Fibroblast of lung (primary cell): Measurements from ENCODE around the gene CPEB2.

ENCODE experiments used
- CTCF ChIP-seq, 2 donors: IDR thresholded peaks in 1 of 2; conservative IDR thresholded peaks in 1 of 2; 1 replicate in 1 of 2; 2 replicates in 1 of 2; pipeline ENCODE4 v1.5.1; 2011 to 2012; ENCODE audit warnings: low read length in 2 of 2, control low read depth in 1 of 2, inconsistent platforms in 1 of 2, low read depth in 1 of 2, mild to moderate bottlenecking in 1 of 2
- EZH2 ChIP-seq: IDR thresholded peaks from 2 replicates; pipeline ENCODE4 v1.5.1; 2012; ENCODE audit warnings: low read length, control low read depth, mild to moderate bottlenecking; ENCODE audit errors: missing control alignments

- no peak for TF ChIP-seq EZH2
- no peak for TF ChIP-seq CTCF (conservative IDR thresholded peaks at IDR 0.05 in 1 of 2, IDR thresholded peaks at IDR 0.05 in 1 of 2; ENCODE audit: low read depth in 1 of 2, low read length in 2 of 2)
Observed at GRCh38 chr4:15100994-15101695, 98.9 kb downstream of the CPEB2 start.
